Measurements from ENCODE around the gene LLGL2. TPM values are rescaled to one million over a fixed set of nuclear protein-coding genes. Genes with fewer than 3 reads are reported as not detected.

The LLGL2 gene
- total RNA-seq, 1 experiment from 2014 or later: 165 TPM

DNA sequence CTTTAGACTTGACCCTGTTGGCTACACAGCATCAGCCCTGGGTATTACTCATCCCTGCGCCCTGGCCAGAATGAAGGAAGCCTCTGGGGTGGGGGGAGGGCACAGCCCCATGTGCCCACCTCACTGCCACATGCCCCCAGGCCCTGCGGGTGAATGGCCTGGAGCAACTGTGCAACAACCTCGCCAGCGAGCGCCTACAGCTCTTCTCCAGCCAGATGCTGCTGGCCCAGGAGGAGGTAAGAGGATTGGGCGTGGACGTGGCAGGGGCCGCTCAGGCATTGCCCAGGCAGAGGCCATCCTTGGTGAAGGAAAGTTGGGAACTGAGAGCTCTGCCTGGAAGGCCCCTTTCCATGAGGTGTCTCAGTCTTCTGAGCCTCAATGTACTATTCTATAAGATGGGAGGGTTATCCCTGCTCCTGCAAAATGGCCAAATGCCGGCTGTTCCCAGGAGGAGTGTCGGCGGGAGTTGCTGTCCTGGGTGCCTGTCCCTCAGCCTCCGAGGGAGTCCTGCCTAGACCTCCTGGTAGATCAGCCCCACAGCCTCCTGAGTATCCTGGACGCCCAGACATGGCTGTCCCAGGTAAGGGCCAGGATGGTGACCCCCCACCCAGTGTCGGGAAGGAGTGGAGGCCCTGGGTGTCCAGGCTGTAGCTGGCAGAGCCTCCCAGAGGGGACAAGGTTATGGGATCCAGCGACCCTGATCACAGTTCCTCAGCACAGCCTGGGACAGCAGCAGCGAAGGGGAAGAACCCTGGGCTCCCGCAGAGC lies 71.0 kb downstream of the LLGL2 start:
- Mint-ChIP-seq H3K36me3 (ENCODE audit: insufficient read depth, unreplicated experiment) (no peaks in the 10 kb centered on the region), H3K27ac (ENCODE audit: unreplicated experiment) (no peak overlapping the region), H3K27me3 (ENCODE audit: insufficient read depth, unreplicated experiment) (no peaks in the 10 kb centered on the region), H3K4me3 (ENCODE audit: unreplicated experiment) (no peak overlapping the region), H3K4me1 (ENCODE audit: low read depth, unreplicated experiment) (no peaks in the 10 kb centered on the region), H3K9me3 (ENCODE audit: unreplicated experiment) (no peaks in the 10 kb centered on the region)
- no peaks in the 10 kb centered on the region for H3K27me3 ChIP-seq (replicated peaks; ENCODE audit: control insufficient read depth, insufficient read depth, low read length)
- BruUV-seq (replicated peaks): no TSS peak
- CTCF ChIA-PET: interaction anchor here (1.0 kb wide), 1 partner anchor 37 kb away, joined by 4 read pairs; the partner anchor contains the start of gene SMIM5
- TF ChIP-seq, protein P1, sequence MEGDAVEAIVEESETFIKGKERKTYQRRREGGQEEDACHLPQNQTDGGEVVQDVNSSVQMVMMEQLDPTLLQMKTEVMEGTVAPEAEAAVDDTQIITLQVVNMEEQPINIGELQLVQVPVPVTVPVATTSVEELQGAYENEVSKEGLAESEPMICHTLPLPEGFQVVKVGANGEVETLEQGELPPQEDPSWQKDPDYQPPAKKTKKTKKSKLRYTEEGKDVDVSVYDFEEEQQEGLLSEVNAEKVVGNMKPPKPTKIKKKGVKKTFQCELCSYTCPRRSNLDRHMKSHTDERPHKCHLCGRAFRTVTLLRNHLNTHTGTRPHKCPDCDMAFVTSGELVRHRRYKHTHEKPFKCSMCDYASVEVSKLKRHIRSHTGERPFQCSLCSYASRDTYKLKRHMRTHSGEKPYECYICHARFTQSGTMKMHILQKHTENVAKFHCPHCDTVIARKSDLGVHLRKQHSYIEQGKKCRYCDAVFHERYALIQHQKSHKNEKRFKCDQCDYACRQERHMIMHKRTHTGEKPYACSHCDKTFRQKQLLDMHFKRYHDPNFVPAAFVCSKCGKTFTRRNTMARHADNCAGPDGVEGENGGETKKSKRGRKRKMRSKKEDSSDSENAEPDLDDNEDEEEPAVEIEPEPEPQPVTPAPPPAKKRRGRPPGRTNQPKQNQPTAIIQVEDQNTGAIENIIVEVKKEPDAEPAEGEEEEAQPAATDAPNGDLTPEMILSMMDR (IDR thresholded peaks at IDR 0.05; ENCODE audit: insufficient read depth in 1 of 2, low read depth in 1 of 2, low read length in 1 of 2, severe bottlenecking in 1 of 2, unreplicated experiment in 1 of 2): no peak
- no peak overlapping the region for H3K4me3 ChIP-seq (ENCODE audit: low read depth, low read length)
- intact Hi-C loops (cut with micrococcal nuclease; ENCODE audit: unreplicated experiment): no loop called here
- H3K36me3 ChIP-seq (ENCODE audit: control insufficient read depth, insufficient read depth, low read length): no peaks in the 10 kb centered on the region
- no peak for DNase-seq
- H3K9me3 ChIP-seq: no peaks in the 10 kb centered on the region
- POLR2A ChIA-PET: no interaction called here
- H3K4me1 ChIP-seq: no peaks in the 10 kb centered on the region

DNA sequence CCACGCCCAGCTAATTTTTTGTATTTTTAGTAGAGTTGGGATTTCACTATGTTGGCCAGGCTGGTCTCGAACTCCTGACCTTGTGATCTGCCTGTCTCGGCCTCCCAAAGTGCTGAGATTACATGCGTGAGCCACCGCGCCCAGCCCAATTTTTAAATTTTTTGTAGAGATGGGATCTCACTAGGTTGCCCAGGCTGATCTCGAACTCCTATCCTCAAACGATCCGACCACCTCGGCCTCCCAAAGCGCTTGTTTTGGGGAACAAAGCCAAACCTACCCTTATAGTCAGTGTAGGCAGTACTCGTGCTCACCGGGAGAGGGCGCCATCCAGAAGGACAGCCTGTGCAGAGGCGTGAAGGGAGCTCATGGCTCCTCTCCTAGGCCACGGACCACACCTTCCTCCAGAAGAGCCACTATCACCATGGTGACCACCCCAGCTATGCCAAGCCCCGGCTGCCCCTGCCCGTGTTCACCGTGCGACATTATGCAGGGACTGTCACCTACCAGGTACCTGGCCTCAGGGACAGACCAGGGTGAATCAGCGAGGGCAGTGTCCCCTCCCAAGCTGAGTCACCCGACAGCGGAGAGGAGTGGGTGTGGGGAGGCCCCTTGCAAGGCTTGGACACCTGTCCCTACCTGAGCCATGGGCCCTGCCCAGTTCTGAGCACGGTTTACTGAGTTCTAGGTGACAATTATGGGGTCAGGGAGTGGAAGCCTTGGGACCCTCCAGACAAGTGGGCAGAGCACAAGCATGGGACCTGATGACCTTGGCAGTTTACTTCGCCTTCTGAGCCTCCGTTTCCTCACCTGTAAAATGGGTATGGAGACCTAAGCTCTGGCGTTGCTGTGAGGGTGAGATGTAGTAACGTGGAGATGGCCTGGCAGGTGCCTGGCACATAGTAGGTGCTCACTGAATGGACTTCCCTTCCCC lies 75.8 kb downstream of the LLGL2 start:
- CTCF ChIA-PET: interaction anchor here (0.5 to 3.5 kb wide), 18 partner anchors 9 to 149 kb away, joined by 3 to 23 read pairs (median 5); partner anchors contain the start of gene SMIM5
- BruUV-seq (replicated peaks): no TSS peak
- H3K36me3 Mint-ChIP-seq (ENCODE audit: insufficient read depth, unreplicated experiment): no peaks in the 10 kb centered on the region

DNA sequence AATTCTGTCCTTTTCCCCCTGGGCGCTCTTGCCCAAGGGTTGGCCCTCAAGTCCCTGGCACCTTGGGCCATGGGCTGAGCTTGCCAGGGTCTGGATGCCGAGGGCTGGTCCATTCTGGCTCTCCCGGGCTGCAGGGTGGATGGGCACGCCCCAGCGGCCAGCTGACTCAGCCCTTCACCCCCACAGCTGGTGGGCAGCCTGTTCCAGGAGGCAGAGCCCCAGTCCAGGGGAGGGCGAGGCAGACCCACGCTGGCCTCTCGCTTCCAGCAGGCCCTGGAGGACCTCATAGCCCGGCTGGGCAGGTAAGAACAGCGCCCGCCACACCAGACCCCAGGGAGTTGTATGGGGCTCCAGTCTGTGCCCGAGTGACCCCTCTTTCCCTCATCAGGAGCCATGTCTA lies 77.1 kb downstream of the LLGL2 start:
- Mint-ChIP-seq H3K27ac (ENCODE audit: unreplicated experiment) (no peak overlapping the region), H3K27me3 (ENCODE audit: insufficient read depth, unreplicated experiment) (no peaks in the 10 kb centered on the region), H3K36me3 (ENCODE audit: insufficient read depth, unreplicated experiment) (no peaks in the 10 kb centered on the region), H3K4me1 (ENCODE audit: low read depth, unreplicated experiment) (peaks cover 7% of the 10 kb centered on the region), H3K9me3 (ENCODE audit: unreplicated experiment) (no peaks in the 10 kb centered on the region), H3K4me3 (ENCODE audit: unreplicated experiment) (no peak overlapping the region)
- H3K36me3 ChIP-seq (ENCODE audit: control insufficient read depth, insufficient read depth, low read length): no peaks in the 10 kb centered on the region
- intact Hi-C loops (cut with micrococcal nuclease; ENCODE audit: unreplicated experiment): no loop called here
- ChIA-PET POLR2A (no interaction called here), CTCF (interaction anchor here (1.5 to 3.5 kb wide), 3 partner anchors 8 to 31 kb away, joined by 9 to 23 read pairs (median 13); partner anchors contain the start of gene SMIM5)
- H3K4me1 ChIP-seq: 0 out of 2 replicates have a peak, but pooled peaks cover 4% of the 10 kb centered on the region
- no peaks in the 10 kb centered on the region for H3K9me3 ChIP-seq
- BruUV-seq (replicated peaks): no TSS peak
- TF ChIP-seq, protein P1 (IDR thresholded peaks at IDR 0.05; ENCODE audit: insufficient read depth in 1 of 2, low read depth in 1 of 2, low read length in 1 of 2, severe bottlenecking in 1 of 2, unreplicated experiment in 1 of 2): no peak
- H3K27me3 ChIP-seq (replicated peaks; ENCODE audit: control insufficient read depth, insufficient read depth, low read length): no peaks in the 10 kb centered on the region
- no peak for DNase-seq
- no peak overlapping the region for H3K4me3 ChIP-seq (ENCODE audit: low read depth, low read length)

More for the DNA sequence above, 75.8 kb downstream of the LLGL2 start:
- POLR2A ChIA-PET: no interaction called here
- no peaks in the 10 kb centered on the region for H3K4me1 Mint-ChIP-seq (ENCODE audit: low read depth, unreplicated experiment)
- Histone ChIP-seq H3K36me3 (ENCODE audit: control insufficient read depth, insufficient read depth, low read length) (no peaks in the 10 kb centered on the region), H3K4me1 (no peaks in the 10 kb centered on the region), H3K4me3 (ENCODE audit: low read depth, low read length) (no peak overlapping the region), H3K9me3 (no peaks in the 10 kb centered on the region), H3K27me3 (replicated peaks; ENCODE audit: control insufficient read depth, insufficient read depth, low read length) (no peaks in the 10 kb centered on the region)
- H3K9me3 Mint-ChIP-seq (ENCODE audit: unreplicated experiment): no peaks in the 10 kb centered on the region
- intact Hi-C loops (cut with micrococcal nuclease; ENCODE audit: unreplicated experiment): no loop called here
- TF ChIP-seq, protein P1 (IDR thresholded peaks at IDR 0.05; ENCODE audit: insufficient read depth in 1 of 2, low read depth in 1 of 2, low read length in 1 of 2, severe bottlenecking in 1 of 2, unreplicated experiment in 1 of 2): peak; percentile 57 to 76
- H3K27ac Mint-ChIP-seq (ENCODE audit: unreplicated experiment): no peak overlapping the region
- peak; percentile 71 to 79 for DNase-seq
- no peaks in the 10 kb centered on the region for H3K27me3 Mint-ChIP-seq (ENCODE audit: insufficient read depth, unreplicated experiment)
- no peak overlapping the region for H3K4me3 Mint-ChIP-seq (ENCODE audit: unreplicated experiment)

Data from Caco-2 (cell line).